GM21723 (cell line): ENCODE measurements around the gene SPC25.

Source experiments
- ATAC-seq: cut with Tn5 transposase; IDR thresholded peaks from one replicate; pipeline ENCODE4 v1.9.1; 2021; ENCODE audit warnings: mild to moderate bottlenecking, moderate library complexity; ENCODE audit not compliant: unreplicated experiment

The SPC25 gene

DNA sequence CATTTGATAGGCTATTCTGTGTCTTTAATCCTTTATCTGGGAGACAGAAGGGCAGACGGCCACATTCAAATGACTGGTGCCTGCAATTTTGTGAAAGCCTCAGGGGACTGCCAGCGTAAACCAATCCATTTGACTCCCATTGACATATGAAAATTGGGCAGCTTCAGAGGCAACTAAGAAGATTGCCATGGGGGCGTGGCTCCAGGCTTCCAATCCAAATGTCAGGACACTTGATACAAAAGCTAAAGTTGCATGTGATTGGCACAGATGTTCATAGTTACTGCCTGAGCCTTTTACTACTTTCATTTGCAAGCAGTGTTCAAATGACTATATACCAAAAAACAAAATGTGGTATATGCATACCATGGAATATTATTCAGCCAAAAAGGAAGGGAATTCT, 42.0 kb downstream of the SPC25 start:
- no peak for ATAC-seq

DNA sequence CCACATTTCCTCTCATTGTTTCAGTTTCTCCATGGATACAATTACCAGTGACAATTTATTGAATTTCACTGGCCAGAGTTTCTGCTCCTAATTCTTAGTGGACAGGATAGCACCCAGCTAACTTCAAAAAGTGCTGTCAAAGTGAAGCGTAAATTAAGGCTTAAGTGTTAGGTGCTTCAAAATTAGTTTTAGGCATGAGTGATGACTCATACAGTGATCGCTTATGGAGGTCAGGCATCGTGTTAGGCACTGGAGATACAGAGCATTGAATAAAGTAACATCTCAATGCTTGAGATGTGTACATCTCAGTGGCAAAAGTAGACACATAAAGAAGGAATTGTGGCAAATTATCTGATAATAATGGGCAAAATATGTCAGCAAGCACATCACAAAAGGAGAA, 47.0 kb downstream of the SPC25 start:
- no peak for ATAC-seq

DNA sequence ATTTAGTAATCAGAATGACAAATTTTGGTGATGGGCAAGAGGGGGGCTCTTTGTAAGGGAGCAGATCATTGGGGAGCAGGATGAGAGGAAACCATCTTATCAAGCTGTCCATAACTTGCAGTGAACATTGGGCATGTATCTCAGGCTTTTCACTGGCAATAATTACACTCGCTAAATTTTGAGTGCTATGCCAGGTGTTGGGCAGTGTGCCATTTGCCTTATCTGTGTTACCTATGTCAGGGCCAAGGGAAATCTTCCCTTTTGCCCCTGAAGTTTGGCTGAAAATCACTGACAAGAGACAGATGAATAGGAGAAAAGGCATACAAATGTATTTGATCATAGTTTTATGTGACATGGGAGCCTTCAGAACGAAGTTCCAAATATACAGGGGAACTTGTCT, 48.8 kb downstream of the SPC25 start:
- no peak for ATAC-seq

DNA sequence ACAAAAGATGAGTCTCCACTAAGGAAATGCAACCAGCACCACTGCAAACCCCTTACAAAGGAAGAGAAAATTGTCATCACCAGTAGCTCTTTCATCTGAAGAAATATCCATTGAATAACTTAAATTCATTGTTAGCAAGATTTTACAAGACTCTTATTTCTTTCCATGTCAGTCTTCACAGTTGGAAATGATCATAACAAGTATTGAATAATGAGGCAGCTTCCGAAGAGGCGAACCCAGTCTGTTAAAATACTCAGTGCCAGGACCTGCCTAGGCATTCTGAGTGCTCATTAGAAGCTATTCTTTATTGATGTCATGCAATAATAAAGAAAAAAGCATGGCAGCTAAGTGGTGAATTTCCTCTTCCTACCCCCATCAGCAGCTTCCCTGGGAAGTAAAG, 54.3 kb downstream of the SPC25 start:
- ATAC-seq, result no peak

DNA sequence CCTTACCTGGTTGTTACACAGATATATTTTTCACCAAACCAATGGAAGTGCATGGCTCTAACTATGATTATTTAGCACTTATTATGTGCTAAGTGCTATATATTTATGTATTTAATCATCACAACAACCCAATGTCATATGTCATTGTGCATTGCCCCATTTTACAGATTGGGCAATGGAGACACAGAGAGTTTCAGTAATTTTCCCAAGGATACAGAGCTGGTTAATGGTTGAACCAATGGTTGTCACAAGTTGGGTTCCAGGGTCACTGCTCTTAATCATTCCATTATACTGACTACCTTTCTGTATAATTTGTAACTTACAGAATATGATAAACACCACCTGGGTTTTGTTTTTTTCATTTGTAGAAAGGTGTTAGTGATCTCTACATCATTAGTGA, 58.6 kb downstream of the SPC25 start:
- no peak for ATAC-seq

DNA sequence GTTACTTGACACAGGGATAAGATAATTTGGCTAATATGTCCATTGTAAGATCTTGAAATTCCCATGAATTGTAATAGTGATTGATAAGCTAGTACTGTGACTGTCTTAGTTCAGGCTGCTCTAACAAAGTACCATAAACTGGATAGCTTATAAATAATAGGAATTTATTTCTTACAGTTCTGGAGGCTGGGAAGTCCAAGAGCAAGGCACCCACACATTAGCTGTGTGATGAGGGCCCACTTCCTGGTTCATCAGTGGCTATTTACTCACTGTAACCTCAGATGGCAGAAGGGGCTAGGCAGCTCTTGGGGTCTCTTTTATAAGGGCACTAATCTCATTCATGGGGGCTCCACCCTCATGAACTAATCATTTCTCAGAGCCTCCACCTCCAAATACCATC, 59.3 kb downstream of the SPC25 start:
- no peak for ATAC-seq

DNA sequence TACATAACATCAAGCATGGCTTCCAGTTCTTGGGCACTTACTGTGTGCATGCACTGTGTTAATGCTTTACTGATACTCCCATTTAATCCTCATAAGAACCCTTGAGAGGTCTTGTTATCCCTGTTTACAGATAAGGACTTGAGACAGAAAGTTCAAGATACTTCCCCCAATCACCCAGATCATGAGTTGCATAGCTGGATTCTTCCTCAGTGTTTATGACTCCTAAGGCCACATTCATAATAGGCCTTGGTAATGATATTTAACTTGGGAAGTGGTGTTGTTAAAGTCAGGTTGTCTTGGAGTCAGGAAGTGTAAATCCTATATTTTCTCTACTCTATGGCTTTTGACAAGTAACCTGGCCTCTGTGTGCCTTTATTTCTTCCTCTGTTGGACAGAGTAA, 65.1 kb downstream of the SPC25 start:
- no peak for ATAC-seq

DNA sequence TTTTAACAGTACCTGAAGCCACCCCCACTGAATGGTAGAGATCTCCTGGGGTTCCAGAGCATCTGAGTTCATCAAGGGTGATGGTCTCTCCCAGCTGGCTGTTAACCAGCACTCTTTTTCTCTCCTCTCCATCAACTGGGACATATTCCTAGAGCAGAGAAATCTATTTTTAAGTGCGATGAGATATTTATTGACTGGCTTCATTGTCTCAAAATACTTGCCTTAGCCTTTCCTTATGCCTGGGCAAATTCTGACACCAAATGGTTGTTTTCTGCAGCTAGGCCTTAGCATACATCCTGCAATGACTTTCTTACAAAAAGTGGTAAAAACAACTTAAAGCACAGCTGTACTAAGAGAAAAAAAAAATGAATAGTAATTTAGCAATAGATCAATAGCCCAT, 68.2 kb downstream of the SPC25 start:
- ATAC-seq, result no peak

DNA sequence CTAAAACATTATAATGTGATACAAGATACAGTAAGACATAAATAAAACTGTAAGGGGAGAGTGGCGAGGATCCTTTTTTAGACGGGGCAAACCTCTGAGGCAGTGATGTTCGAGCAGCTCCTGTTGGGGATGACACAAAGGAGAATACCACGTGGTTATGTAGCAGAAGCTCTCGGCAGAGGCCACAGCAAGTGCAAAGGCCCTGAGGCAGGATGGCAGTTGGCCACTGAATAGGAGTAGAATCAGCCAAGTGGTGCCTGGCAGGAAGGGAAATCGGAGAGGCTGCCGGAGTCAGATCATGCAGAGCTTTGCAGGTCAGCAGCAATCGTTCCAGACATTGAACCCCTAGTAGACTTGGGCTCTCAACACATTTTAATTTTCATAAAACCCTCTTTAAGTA, 68.7 kb downstream of the SPC25 start:
- no peak for ATAC-seq
